Measurements from ENCODE around the gene SHC4.

GRCh38 chr15:48981941-48982340 is 18.2 kb upstream of the SHC4 start:
- TF ChIP-seq CTCF (conservative IDR thresholded peaks at IDR 0.05), result no peak
- no peak for TF ChIP-seq ZFX (IDR thresholded peaks at IDR 0.05)

Data from C4-2B (cell line).